Stimulated activated CD8-positive, alpha-beta memory T cell treated with anti-CD3 and anti-CD28 coated beads, Interleukin-7, amount 100 ng/mL, for 4 hours (primary cell): ENCODE data around the gene MMEL1.
"Not testable (repeated sequence)": the region's sequence is repeated elsewhere in the genome, so short reads cannot be mapped to it uniquely, and the experiment has no call there.

Source experiments
- DNase-seq, 2 donors: peaks; one replicate each; pipeline ENCODE4 v3.0.0-alpha.2; 2020; ENCODE audit warnings: low read depth in 2 of 2

MMEL1 gene

GRCh38 chr1:2628933-2629626, 3.7 kb downstream of the MMEL1 start:
- no peak for DNase-seq

GRCh38 chr1:2628191-2628932, 4.5 kb downstream of the MMEL1 start:
- DNase-seq, result no peak

GRCh38 chr1:2627746-2628145, 5.1 kb downstream of the MMEL1 start:
- no peak for DNase-seq

GRCh38 chr1:2625748-2626147, 7.1 kb downstream of the MMEL1 start:
- not testable (repeated sequence) for DNase-seq

- no peak for DNase-seq
Measured at GRCh38 chr1:2625311-2625710, 7.5 kb downstream of the MMEL1 start.

GRCh38 chr1:2624735-2625300, 8.0 kb downstream of the MMEL1 start:
- no peak for DNase-seq

- no peak for DNase-seq
Measured at GRCh38 chr1:2623571-2624337, 9.1 kb downstream of the MMEL1 start.

GRCh38 chr1:2617971-2618470, 14.8 kb downstream of the MMEL1 start:
- DNase-seq, result no peak

- no peak for DNase-seq
Measured at GRCh38 chr1:2614145-2614544, 18.7 kb downstream of the MMEL1 start.

GRCh38 chr1:2612591-2613365, 20.0 kb downstream of the MMEL1 start:
- DNase-seq, result no peak

GRCh38 chr1:2611621-2612437, 21.0 kb downstream of the MMEL1 start:
- DNase-seq, result no peak

GRCh38 chr1:2611031-2611501, 21.8 kb downstream of the MMEL1 start:
- DNase-seq, result no peak

GRCh38 chr1:2610036-2610959, 22.5 kb downstream of the MMEL1 start:
- no peak for DNase-seq

- DNase-seq, result no peak
Measured at GRCh38 chr1:2609319-2610035, 23.3 kb downstream of the MMEL1 start.

- DNase-seq, result no peak
Measured at GRCh38 chr1:2607641-2608091, 25.1 kb downstream of the MMEL1 start.

- DNase-seq, result no peak
Measured at GRCh38 chr1:2606881-2607621, 25.8 kb downstream of the MMEL1 start.

GRCh38 chr1:2606396-2606880, 26.4 kb downstream of the MMEL1 start:
- no peak for DNase-seq
